Suprapubic skin (tissue), 3 donors: Measurements from ENCODE around the gene LCE3E.

Source experiments
- EP300 ChIP-seq: sonication (generic); formaldehyde crosslinking; IDR thresholded peaks from one replicate; pipeline ENCODE4 v1.6.1; 2017; ENCODE audit warnings: antibody characterized with exemption
- POLR2A ChIP-seq, 2 donors: fragments of 450-650 bp; IDR thresholded peaks; one replicate each; pipeline ENCODE4 v1.6.1; 2017; ENCODE audit warnings: antibody characterized with exemption in 2 of 2, mild to moderate bottlenecking in 2 of 2, moderate library complexity in 2 of 2
- TF ChIP-seq, protein P1 (sequence below), 2 donors: fragments of 200-600 bp in 1 of 2; fragments of 450-650 bp in 1 of 2; sonication (generic) in 1 of 2; IDR thresholded peaks; one replicate each; pipeline ENCODE4 v1.5.1; 2016 to 2019; ENCODE audit warnings: antibody characterized with exemption in 2 of 2, mild to moderate bottlenecking in 1 of 2, moderate library complexity in 1 of 2

DNA sequence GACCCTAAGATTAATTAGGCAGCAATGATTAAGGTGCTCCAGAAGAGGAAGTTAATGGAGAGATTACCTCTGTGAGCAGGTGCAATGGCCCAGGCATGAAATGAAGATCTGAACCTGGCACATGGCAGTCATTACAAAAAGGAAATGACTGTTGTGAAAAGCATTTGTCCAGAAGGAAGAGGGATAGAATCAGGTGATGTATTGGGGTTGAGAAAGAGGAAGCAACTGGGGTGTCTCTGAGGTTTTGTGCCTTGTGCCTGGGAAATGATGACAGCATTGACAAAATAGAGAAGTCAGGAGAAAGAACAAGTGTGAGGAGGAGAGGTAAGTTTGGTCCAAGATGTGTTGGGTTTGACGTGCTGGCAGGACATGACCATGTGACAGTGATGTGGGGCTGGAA is 46.7 kb downstream of the LCE3E start:
- TF ChIP-seq POLR2A (IDR thresholded peaks at IDR 0.05) (no peak), EP300 (no peak)
- TF ChIP-seq, protein P1, sequence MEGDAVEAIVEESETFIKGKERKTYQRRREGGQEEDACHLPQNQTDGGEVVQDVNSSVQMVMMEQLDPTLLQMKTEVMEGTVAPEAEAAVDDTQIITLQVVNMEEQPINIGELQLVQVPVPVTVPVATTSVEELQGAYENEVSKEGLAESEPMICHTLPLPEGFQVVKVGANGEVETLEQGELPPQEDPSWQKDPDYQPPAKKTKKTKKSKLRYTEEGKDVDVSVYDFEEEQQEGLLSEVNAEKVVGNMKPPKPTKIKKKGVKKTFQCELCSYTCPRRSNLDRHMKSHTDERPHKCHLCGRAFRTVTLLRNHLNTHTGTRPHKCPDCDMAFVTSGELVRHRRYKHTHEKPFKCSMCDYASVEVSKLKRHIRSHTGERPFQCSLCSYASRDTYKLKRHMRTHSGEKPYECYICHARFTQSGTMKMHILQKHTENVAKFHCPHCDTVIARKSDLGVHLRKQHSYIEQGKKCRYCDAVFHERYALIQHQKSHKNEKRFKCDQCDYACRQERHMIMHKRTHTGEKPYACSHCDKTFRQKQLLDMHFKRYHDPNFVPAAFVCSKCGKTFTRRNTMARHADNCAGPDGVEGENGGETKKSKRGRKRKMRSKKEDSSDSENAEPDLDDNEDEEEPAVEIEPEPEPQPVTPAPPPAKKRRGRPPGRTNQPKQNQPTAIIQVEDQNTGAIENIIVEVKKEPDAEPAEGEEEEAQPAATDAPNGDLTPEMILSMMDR (IDR thresholded peaks at IDR 0.05): no peak
